Measurements from ENCODE around the gene ABCA6. TPM values are rescaled to one million over a fixed set of nuclear protein-coding genes. Genes with fewer than 3 reads are reported as not detected.

Gene ABCA6
- total and polyA plus RNA-seq, 5 experiments from 2014 or later: 0.15 to 0.70 (median 0.66) TPM; not detected in 2

DNA sequence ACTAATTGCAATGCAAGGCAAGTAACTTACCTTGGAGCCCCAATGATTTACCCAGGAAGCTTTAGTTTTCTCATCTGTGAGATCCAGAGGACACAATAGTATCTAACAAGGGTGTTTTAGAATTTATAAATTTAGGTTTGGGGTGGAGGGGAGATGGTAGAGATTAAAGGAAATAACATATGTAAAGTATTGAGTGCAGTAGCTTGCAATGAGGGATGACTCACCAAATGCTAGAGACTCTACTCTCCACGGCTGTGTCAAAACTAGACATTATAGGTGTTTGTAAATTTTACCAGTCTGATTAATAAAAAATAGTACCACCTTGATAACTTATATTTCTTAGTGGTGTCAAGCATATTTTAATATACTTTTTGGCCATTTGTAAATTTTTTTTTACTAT lies 77.2 kb downstream of the ABCA6 start:
- POLR2A ChIA-PET: no interaction called here

DNA sequence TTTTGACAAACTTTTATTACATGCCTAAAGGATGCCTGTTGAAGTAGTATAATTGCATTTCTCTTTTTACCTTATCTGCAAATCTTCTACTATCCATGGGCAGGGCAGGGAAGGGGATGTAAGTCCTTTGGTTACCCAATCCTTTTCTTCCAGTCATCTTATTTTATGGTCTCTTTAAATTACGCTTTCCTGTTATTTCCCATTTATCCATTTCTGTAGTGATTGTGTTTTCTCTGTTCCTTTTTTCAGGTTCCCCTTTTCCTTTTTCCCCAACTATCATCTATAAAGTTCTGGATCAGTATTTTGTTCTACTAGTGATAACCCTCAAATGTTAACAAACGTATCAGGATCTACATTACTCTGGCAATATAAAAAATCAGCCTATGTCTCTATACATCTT lies 77.7 kb downstream of the ABCA6 start:
- H3K4me1 Mint-ChIP-seq: peaks cover 2 to 39% (median 17%) of the 10 kb centered on the region in 4 donors
- H3K27ac Mint-ChIP-seq: no peak overlapping the region
- POLR2A ChIA-PET: no interaction called here
- peaks cover 0 to 28% (median 2%) of the 10 kb centered on the region in 5 donors for H3K27me3 Mint-ChIP-seq
- DNase-seq (no peak), ATAC-seq (no peak)
- no peaks in the 10 kb centered on the region for H3K36me3 Mint-ChIP-seq
- no peak overlapping the region for H3K4me3 Mint-ChIP-seq
- H3K9me3 Mint-ChIP-seq: peaks cover 0 to 5% (median 0%) of the 10 kb centered on the region in 9 donors

More for the DNA sequence above, 77.2 kb downstream of the ABCA6 start:
- H3K9me3 Mint-ChIP-seq: no peaks in the 10 kb centered on the region
- ATAC-seq (no peak), DNase-seq (no peak)
- H3K4me3 Mint-ChIP-seq: no peak overlapping the region
- no peak overlapping the region for H3K27ac Mint-ChIP-seq
- peaks cover 0 to 28% (median 0%) of the 10 kb centered on the region in 5 donors for H3K27me3 Mint-ChIP-seq
- peaks cover 2 to 41% (median 17%) of the 10 kb centered on the region in 4 donors for H3K4me1 Mint-ChIP-seq
- no peaks in the 10 kb centered on the region for H3K36me3 Mint-ChIP-seq

DNA sequence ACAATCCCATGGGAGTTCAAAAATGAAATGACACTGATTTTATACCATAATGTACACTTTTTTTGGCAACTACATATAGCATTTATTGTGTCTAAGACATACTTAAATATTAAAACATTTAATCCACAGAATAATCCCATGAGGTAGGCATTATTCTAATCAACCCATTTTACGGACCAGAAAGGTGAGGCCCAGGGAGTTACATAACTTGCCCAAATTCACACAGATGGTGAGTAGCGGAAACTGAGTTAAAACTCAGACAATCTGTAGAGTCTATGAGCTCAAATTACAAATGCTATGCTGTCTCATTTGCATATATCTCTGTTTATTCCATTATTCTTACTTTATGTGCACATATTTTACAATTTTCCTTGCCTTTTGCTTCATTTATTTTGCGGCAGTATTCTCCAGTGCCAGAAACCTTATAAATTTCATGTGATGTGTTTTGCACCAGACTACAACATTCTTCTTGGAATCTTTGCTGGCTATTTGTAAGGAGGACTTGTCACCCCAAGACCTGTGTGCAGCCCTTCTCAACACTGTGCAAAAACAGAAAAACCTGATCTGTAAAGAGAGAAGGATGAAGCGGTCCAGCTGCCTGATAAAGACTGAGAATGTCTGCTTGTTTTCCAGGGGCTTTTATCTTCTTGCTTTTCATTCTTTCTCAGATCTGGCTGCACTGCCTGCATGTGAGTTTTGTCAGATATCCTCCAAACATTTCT lies 78.7 kb downstream of the ABCA6 start:
- H3K36me3 Mint-ChIP-seq: no peaks in the 10 kb centered on the region
- ATAC-seq: no peak
- peaks cover 0 to 10% (median 1%) of the 10 kb centered on the region in 9 donors for H3K9me3 Mint-ChIP-seq
- POLR2A ChIA-PET: interaction anchor here (1.2 kb wide), 1 partner anchor 326 kb away, joined by 3 read pairs; no protein-coding TSS in a partner anchor
- H3K4me3 Mint-ChIP-seq: no peak overlapping the region
- H3K4me1 Mint-ChIP-seq: peaks cover 2 to 31% (median 17%) of the 10 kb centered on the region in 4 donors
- H3K27me3 Mint-ChIP-seq: peaks cover 0 to 28% (median 2%) of the 10 kb centered on the region in 5 donors
- no peak for DNase-seq
- H3K27ac Mint-ChIP-seq: no peak overlapping the region

DNA sequence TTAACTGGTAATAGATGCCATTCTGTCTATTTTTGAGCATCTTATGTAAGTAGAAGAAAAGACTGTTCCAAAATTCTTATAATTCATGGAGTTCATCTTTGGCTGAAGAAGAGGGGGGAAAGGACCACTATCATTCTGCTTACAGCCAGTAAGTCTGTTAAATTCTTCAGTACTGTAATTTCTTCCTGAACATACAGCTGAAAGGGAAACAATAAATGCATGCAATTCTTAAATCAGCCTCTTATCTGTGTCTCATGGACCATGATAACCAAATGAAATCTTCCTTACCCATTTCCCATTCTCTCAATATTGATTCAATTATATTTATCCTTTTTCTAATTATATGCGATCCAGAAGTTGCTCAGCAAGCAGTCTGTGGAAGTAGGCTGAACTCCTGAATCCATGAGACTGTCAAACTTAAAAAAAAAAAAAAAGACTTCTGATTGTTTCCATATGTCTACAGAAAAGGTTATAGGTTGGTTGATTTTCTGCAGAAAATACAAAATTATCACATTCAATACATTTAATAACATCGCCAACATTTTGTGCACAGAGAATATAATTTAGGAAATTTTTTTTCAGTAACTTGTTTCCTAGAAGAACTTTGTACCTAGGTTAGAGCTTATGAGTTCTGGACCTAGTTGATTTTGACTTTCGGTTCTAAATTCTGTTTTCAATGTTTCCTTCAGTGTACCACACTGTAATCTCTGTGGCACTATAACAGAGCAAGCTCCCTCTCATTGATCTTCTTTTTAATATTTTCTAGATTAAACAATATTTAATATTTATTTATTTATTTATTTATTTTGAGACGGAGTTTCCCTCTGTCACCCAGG lies 79.8 kb downstream of the ABCA6 start:
- DNase-seq (no peak), ATAC-seq (no peak)
- Mint-ChIP-seq H3K27ac (no peak overlapping the region), H3K36me3 (peaks cover 0 to 3% (median 0%) of the 10 kb centered on the region in 3 donors), H3K9me3 (peaks cover 0 to 12% (median 3%) of the 10 kb centered on the region in 9 donors), H3K4me3 (no peak overlapping the region), H3K4me1 (peaks cover 2 to 26% (median 17%) of the 10 kb centered on the region in 4 donors), H3K27me3 (peaks cover 0 to 28% (median 2%) of the 10 kb centered on the region in 5 donors)
- POLR2A ChIA-PET: interaction anchor here (1.2 kb wide), 1 partner anchor 327 kb away, joined by 3 read pairs; no protein-coding TSS in a partner anchor

DNA sequence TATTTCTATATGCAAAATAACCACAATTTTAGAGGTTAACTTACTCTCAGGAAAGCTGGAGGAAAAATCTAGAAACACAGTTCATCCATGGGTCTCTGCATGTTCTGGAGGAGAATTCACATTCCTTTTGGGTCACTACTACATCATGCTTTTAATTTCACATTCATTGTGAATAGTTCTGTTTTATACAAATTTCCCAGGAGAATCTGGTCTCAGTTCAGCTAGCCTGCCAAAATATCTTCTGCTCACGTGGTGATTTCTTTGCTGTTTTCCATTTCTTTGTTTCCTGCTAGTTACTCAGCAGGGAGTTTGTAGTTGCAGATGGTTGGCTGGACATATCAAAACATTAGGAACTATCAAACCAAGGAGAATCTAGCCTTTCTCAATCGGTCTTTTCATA lies 80.9 kb downstream of the ABCA6 start, which contains the start of gene ABCA9:
TSS of gene ABCA9 (minus strand) at position 106 of the 400 bp plus-strand sequence. CDS start 9,801 bp downstream, outside the sequence.
- POLR2A ChIA-PET: no interaction called here
- Mint-ChIP-seq H3K9me3 (peaks cover 6 to 24% (median 8%) of the 10 kb centered on the region in 9 donors), H3K4me3 (no peak within 1 kb of the TSS), H3K27ac (no peak within 1 kb of the TSS), H3K36me3 (peaks cover 0 to 14% (median 2%) of the 10 kb centered on the region in 3 donors), H3K4me1 (peaks cover 0 to 16% (median 9%) of the 10 kb centered on the region in 4 donors), H3K27me3 (peaks cover 0 to 20% (median 3%) of the 10 kb centered on the region in 5 donors)
- DNase-seq (no peak), ATAC-seq (no peak)

DNA sequence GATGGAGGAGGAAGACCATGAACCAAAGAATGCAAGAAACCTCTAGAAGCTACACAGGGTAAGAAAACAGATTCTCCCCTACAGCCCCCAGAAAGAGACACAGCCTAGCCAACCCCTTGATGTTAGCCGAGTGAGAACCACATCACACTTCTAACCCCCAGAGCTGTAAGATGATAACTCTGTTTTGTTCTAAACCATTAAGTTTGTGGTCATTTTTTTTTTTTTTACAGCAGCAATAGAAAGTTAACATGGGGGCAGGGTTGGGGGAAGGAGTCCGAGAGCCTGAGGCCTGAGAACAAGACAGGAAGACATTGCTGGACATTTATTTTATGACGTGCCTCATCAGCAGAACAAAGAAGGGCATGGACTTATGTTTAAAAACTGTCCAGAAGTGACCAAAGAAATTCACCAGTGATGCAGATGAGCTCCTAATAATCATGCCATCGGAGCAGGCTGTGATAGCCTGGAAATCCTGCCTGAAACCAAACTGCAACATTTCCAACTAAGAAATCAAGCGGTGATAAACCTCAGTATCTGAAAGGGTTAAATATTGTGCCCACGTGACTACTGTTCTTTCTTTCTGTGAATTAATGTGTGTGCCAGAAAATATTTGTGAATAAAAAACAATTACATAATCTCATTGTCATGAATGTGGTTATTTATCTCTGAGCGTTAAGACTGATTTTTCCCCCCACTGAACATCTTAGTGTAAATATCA lies 82.1 kb downstream of the ABCA6 start:
- H3K36me3 Mint-ChIP-seq: peaks cover 0 to 22% (median 5%) of the 10 kb centered on the region in 3 donors
- H3K4me3 Mint-ChIP-seq: no peak overlapping the region
- H3K4me1 Mint-ChIP-seq: peaks cover 0 to 4% (median 0%) of the 10 kb centered on the region in 4 donors
- ATAC-seq (no peak), DNase-seq (no peak)
- peaks cover 0 to 10% (median 1%) of the 10 kb centered on the region in 5 donors for H3K27me3 Mint-ChIP-seq
- no peak overlapping the region for H3K27ac Mint-ChIP-seq
- H3K9me3 Mint-ChIP-seq: peaks cover 6 to 31% (median 20%) of the 10 kb centered on the region in 9 donors
- POLR2A ChIA-PET: no interaction called here

DNA sequence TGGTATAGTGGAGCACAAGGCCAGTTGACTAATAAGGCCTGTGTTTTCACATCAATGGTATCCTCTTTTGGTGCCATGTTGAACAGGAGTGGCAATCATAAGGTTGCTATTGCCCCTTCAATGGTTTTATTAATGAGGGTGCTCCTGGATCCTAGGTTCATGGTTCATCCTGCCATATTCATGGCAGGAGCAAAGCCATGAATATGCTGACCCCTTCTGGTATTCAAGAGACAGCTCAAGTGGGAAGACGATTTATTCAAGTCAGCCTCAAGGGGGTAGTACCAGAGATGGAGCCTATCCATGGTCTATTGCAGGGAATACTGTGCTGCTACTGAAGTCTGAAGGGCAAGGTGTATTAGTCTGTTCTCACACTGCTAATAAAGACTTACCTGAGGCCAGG lies 83.5 kb downstream of the ABCA6 start:
- Mint-ChIP-seq H3K4me1 (no peaks in the 10 kb centered on the region), H3K4me3 (no peak overlapping the region), H3K36me3 (peaks cover 0 to 31% (median 5%) of the 10 kb centered on the region in 3 donors), H3K27ac (no peak overlapping the region), H3K27me3 (peaks cover 0 to 7% (median 0%) of the 10 kb centered on the region in 5 donors), H3K9me3 (peaks cover 11 to 43% (median 30%) of the 10 kb centered on the region in 9 donors)
- POLR2A ChIA-PET: no interaction called here
- ATAC-seq (no peak), DNase-seq (no peak)

DNA sequence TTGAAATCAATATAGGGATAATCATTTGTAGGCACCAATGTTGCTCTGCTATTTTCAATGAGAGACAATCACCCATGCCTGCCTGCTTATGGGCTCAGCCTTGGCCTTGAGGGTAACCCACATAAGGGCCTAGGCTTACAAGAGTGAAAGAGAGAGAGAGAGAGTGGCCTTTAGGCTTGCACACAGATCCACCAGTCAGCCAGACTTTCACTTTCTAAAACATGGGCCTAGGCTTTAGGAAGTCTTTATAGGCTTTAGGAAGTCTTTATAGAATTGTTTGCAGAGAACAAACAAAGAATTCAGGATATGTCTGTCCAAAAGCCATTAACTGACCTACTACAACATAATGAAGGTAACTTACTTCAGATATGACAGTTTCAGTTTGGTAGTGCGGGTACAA lies 84.4 kb downstream of the ABCA6 start:
- H3K4me1 Mint-ChIP-seq: no peaks in the 10 kb centered on the region
- H3K9me3 Mint-ChIP-seq: peaks cover 11 to 44% (median 30%) of the 10 kb centered on the region in 9 donors
- peaks cover 0 to 32% (median 5%) of the 10 kb centered on the region in 3 donors for H3K36me3 Mint-ChIP-seq
- H3K27me3 Mint-ChIP-seq: peaks cover 0 to 7% (median 0%) of the 10 kb centered on the region in 5 donors
- DNase-seq (no peak), ATAC-seq (no peak)
- no peak overlapping the region for H3K27ac Mint-ChIP-seq
- POLR2A ChIA-PET: no interaction called here
- H3K4me3 Mint-ChIP-seq: no peak overlapping the region

DNA sequence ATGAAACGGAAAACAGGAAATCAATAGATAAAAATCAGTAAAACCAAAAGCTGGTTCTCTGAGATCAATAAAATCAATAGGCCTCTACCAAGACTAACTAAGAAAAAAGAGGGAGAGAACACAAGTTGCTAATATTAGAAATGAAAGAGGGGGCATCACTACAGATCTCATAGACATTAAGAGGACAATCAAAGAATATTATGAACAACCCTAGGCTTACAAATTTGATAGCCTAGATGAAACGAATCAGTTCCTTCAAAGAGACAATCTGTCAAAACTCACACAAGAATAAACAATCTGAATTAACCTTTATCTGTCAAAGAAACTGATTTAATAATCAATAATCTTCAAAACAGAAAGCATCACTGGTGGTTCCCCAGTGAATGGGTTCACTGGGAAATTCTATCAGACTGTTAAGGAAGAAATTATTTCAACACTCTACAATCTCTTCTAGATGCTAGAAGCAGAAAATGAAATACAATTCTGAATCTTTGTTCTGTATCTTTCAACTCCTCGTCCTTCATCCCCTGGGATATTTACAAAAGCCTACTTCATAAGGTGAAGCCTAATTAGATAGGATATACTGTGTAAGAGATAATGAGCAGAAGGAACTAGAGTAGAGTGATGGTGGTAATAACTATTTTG lies 85.4 kb downstream of the ABCA6 start:
- no peak overlapping the region for H3K27ac Mint-ChIP-seq
- H3K9me3 Mint-ChIP-seq: peaks cover 11 to 49% (median 35%) of the 10 kb centered on the region in 9 donors
- H3K4me1 Mint-ChIP-seq: no peaks in the 10 kb centered on the region
- H3K36me3 Mint-ChIP-seq: peaks cover 0 to 35% (median 5%) of the 10 kb centered on the region in 3 donors
- ATAC-seq (no peak), DNase-seq (no peak)
- POLR2A ChIA-PET: no interaction called here
- peaks cover 0 to 7% (median 0%) of the 10 kb centered on the region in 5 donors for H3K27me3 Mint-ChIP-seq
- no peak overlapping the region for H3K4me3 Mint-ChIP-seq

DNA sequence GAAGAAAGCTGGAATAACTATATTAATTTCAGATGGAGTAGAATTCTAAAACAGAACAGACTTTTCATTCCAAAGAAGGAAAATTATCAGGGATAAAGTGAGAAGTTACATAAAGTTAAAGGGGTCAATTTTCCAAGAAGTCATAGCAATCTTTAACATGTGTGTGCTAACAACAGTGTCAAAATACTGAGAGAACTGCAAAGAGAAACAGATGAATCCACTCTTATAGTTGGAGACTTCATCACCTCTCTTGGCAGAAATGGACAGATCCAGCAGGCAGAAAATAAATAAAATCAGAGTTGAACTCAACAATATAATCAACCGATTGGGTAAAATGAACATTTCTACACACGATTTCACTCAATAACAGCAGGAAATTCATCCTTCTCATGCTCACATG lies 86.4 kb downstream of the ABCA6 start:
- DNase-seq: no peak
- H3K27ac Mint-ChIP-seq: no peak overlapping the region
- H3K36me3 Mint-ChIP-seq: peaks cover 0 to 40% (median 5%) of the 10 kb centered on the region in 3 donors
- no peak overlapping the region for H3K4me3 Mint-ChIP-seq
- no peaks in the 10 kb centered on the region for H3K4me1 Mint-ChIP-seq
- POLR2A ChIA-PET: no interaction called here
- no peak for ATAC-seq
- H3K9me3 Mint-ChIP-seq: peaks cover 11 to 50% (median 35%) of the 10 kb centered on the region in 9 donors
- peaks cover 0 to 7% (median 2%) of the 10 kb centered on the region in 5 donors for H3K27me3 Mint-ChIP-seq

DNA sequence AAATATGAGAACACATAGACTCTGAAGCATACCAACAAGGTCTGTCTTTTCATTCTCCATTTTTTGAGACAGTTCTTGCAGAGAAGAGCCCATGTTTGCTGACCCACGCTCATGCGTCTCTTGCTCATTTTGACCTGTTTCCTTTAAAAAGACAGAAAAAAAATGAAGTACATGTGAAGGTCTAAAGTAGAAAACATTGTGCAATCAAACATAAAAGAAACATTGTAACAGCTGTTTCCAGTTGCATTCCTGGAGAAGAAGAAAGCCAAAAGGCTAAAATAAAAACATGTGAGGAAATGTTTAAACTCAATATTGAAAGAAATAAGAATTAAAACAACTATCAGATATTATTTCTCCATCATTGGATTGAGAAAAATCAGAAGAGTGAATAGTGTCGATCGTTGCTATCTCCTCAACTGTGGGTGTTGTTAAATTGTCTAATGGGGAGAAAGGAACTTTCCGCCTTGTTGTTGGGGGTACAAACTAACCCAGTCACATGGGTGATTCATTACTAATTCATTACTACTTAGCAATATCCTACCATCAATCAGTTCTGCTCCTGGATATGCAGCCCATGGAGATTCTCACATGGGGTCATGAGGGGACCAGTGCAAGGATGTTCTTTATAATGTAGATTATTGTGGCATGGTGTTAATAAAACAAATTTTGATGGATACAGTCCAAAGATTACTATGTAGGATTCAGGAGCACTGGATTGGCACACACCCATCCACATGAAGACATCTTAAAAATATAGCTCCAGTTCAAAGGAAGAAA lies 90.5 kb downstream of the ABCA6 start:
- Mint-ChIP-seq H3K27ac (no peak overlapping the region), H3K4me1 (peaks cover 4 to 22% (median 15%) of the 10 kb centered on the region in 4 donors), H3K9me3 (peaks cover 7 to 35% (median 27%) of the 10 kb centered on the region in 9 donors), H3K27me3 (peaks cover 0 to 3% (median 2%) of the 10 kb centered on the region in 5 donors), H3K4me3 (no peak overlapping the region), H3K36me3 (peaks cover 0 to 29% (median 3%) of the 10 kb centered on the region in 3 donors)
- no peak for DNase-seq
- ATAC-seq: no peak
- POLR2A ChIA-PET: no interaction called here

Data from naive thymus-derived CD8-positive, alpha-beta T cell (primary cell).